Epithelial cell of esophagus (primary cell): ENCODE results near the gene HRH2.

Source experiments
- DNase-seq: peaks from one replicate; pipeline ENCODE4 v3.0.0; 2010; ENCODE audit warnings: low read depth
- H3K4me3 ChIP-seq: 2 replicates; pipeline ENCODE4 v1.5.1; 2011; ENCODE audit warnings: mild to moderate bottlenecking, low read length, control low read depth
- CTCF ChIP-seq: IDR thresholded peaks from 2 replicates; pipeline ENCODE4 v1.5.1; 2011; ENCODE audit warnings: low read depth, mild to moderate bottlenecking, low read length, control low read depth, inconsistent platforms; ENCODE audit not compliant: insufficient read depth; ENCODE audit errors: missing control alignments

HRH2 gene

GRCh38 chr5:175685701-175686350, 28.0 kb downstream of the HRH2 start:
- H3K4me3 ChIP-seq, result no peak overlapping the region
- no peak for DNase-seq
- no peak for TF ChIP-seq CTCF

- no peak for DNase-seq
- TF ChIP-seq CTCF, result no peak
- H3K4me3 ChIP-seq, result no peak overlapping the region
Observed at GRCh38 chr5:175686396-175686795, 28.5 kb downstream of the HRH2 start.

GRCh38 chr5:175686826-175687225, 29.0 kb downstream of the HRH2 start:
- no peak for TF ChIP-seq CTCF
- no peak overlapping the region for H3K4me3 ChIP-seq
- DNase-seq, result no peak

GRCh38 chr5:175687231-175687701, 29.4 kb downstream of the HRH2 start:
- TF ChIP-seq CTCF, result no peak

GRCh38 chr5:175688352-175689146, 30.7 kb downstream of the HRH2 start:
- no peak for TF ChIP-seq CTCF
- DNase-seq, result no peak
- H3K4me3 ChIP-seq, result no peak overlapping the region

More at GRCh38 chr5:175687231-175687701, 29.4 kb downstream of the HRH2 start:
- DNase-seq, result no peak
- no peak overlapping the region for H3K4me3 ChIP-seq

GRCh38 chr5:175689147-175689991, 31.5 kb downstream of the HRH2 start:
- no peak for DNase-seq
- no peak for TF ChIP-seq CTCF
- H3K4me3 ChIP-seq, result no peak overlapping the region
